HG02981 (cell line): ENCODE measurements around the gene GNPTG.

Experiments
- ATAC-seq: cut with Tn5 transposase; IDR thresholded peaks from one replicate; pipeline ENCODE4 v1.9.1; 2021; ENCODE audit warnings: mild to moderate bottlenecking, moderate library complexity; ENCODE audit not compliant: unreplicated experiment

The GNPTG gene

GRCh38 chr16:1346422-1347285 lies 5.1 kb upstream of the GNPTG start:
- ATAC-seq, result no peak

GRCh38 chr16:1347286-1347855 lies 4.4 kb upstream of the GNPTG start:
- no peak for ATAC-seq

GRCh38 chr16:1347962-1348361 lies 3.8 kb upstream of the GNPTG start:
- ATAC-seq, result no peak

GRCh38 chr16:1348441-1348840 lies 3.3 kb upstream of the GNPTG start:
- no peak for ATAC-seq

GRCh38 chr16:1348926-1349325 lies 2.8 kb upstream of the GNPTG start:
- no peak for ATAC-seq

- ATAC-seq, result no peak
Observed at GRCh38 chr16:1349351-1349750, 2.4 kb upstream of the GNPTG start.

GRCh38 chr16:1349951-1350350 lies 1.8 kb upstream of the GNPTG start:
- ATAC-seq, result no peak

- no peak for ATAC-seq
Observed at GRCh38 chr16:1350691-1351090, 1.0 kb upstream of the GNPTG start.

GRCh38 chr16:1351215-1351581 lies 533 bp upstream of the GNPTG start:
- ATAC-seq, result no peak

- ATAC-seq, result no peak
Observed at GRCh38 chr16:1354815-1355540, 3.2 kb downstream of the GNPTG start.

GRCh38 chr16:1355591-1355990 lies 3.9 kb downstream of the GNPTG start:
- ATAC-seq, result no peak

GRCh38 chr16:1356061-1356900 lies 4.5 kb downstream of the GNPTG start:
- ATAC-seq, result no peak

- no peak for ATAC-seq
Observed at GRCh38 chr16:1357906-1358566, 6.3 kb downstream of the GNPTG start.

GRCh38 chr16:1361685-1362360 lies 10.1 kb downstream of the GNPTG start:
- no peak for ATAC-seq

GRCh38 chr16:1362807-1363206 lies 11.1 kb downstream of the GNPTG start:
- no peak for ATAC-seq

GRCh38 chr16:1363501-1364041 lies 11.8 kb downstream of the GNPTG start:
- ATAC-seq, result no peak

GRCh38 chr16:1364510-1364909 lies 12.8 kb downstream of the GNPTG start:
- ATAC-seq, result no peak

GRCh38 chr16:1366060-1366711 lies 14.5 kb downstream of the GNPTG start:
- no peak for ATAC-seq

- ATAC-seq, result no peak
Observed at GRCh38 chr16:1366712-1367299, 15.1 kb downstream of the GNPTG start.
